ENCODE data around the gene TNFRSF6B.

TNFRSF6B gene

GRCh38 chr20:63679799-63680305 lies 16.6 kb upstream of the TNFRSF6B start:
- Histone ChIP-seq H3K4me3 (ENCODE audit: low read depth, low read length) (no peak overlapping the region), H3K9me3 (ENCODE audit: control insufficient read depth, low read length) (no peaks in the 10 kb centered on the region), H3K9ac (no peak overlapping the region), H3K4me2 (ENCODE audit: low read length) (no peak overlapping the region), H3K4me1 (no peaks in the 10 kb centered on the region), H3K27me3 (ENCODE audit: control insufficient read depth, insufficient read depth, low read length) (no peaks in the 10 kb centered on the region), H3K36me3 (ENCODE audit: control insufficient read depth, insufficient read depth, low read length) (no peaks in the 10 kb centered on the region), H2AFZ (no peak overlapping the region), H3K27ac (no peak overlapping the region), H3K79me2 (no peaks in the 10 kb centered on the region)
- TF ChIP-seq, protein P1, sequence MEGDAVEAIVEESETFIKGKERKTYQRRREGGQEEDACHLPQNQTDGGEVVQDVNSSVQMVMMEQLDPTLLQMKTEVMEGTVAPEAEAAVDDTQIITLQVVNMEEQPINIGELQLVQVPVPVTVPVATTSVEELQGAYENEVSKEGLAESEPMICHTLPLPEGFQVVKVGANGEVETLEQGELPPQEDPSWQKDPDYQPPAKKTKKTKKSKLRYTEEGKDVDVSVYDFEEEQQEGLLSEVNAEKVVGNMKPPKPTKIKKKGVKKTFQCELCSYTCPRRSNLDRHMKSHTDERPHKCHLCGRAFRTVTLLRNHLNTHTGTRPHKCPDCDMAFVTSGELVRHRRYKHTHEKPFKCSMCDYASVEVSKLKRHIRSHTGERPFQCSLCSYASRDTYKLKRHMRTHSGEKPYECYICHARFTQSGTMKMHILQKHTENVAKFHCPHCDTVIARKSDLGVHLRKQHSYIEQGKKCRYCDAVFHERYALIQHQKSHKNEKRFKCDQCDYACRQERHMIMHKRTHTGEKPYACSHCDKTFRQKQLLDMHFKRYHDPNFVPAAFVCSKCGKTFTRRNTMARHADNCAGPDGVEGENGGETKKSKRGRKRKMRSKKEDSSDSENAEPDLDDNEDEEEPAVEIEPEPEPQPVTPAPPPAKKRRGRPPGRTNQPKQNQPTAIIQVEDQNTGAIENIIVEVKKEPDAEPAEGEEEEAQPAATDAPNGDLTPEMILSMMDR (IDR thresholded peaks at IDR 0.05) = no peak

- no peaks in the 10 kb centered on the region for H3K27me3 ChIP-seq (ENCODE audit: control insufficient read depth, insufficient read depth, low read length)
- H3K79me2 ChIP-seq = no peaks in the 10 kb centered on the region
- H3K4me2 ChIP-seq (ENCODE audit: low read length) = no peak overlapping the region
- no peak overlapping the region for H2AFZ ChIP-seq
- TF ChIP-seq, protein P1 (IDR thresholded peaks at IDR 0.05) = no peak
- H3K36me3 ChIP-seq (ENCODE audit: control insufficient read depth, insufficient read depth, low read length) = no peaks in the 10 kb centered on the region
- H3K4me3 ChIP-seq (ENCODE audit: low read depth, low read length) = no peak overlapping the region
- H3K27ac ChIP-seq = no peak overlapping the region
- H3K9me3 ChIP-seq (ENCODE audit: control insufficient read depth, low read length) = no peaks in the 10 kb centered on the region
- no peaks in the 10 kb centered on the region for H3K4me1 ChIP-seq
- H3K9ac ChIP-seq = no peak overlapping the region
Observed at GRCh38 chr20:63680427-63680826, 16.0 kb upstream of the TNFRSF6B start.

GRCh38 chr20:63680857-63681608 lies 15.4 kb upstream of the TNFRSF6B start:
- Histone ChIP-seq H3K9me3 (ENCODE audit: control insufficient read depth, low read length) (no peaks in the 10 kb centered on the region), H3K4me3 (ENCODE audit: low read depth, low read length) (no peak overlapping the region), H3K79me2 (no peaks in the 10 kb centered on the region), H3K4me1 (no peaks in the 10 kb centered on the region), H2AFZ (no peak overlapping the region), H3K27me3 (ENCODE audit: control insufficient read depth, insufficient read depth, low read length) (no peaks in the 10 kb centered on the region), H3K4me2 (ENCODE audit: low read length) (no peak overlapping the region), H3K9ac (no peak overlapping the region), H3K36me3 (ENCODE audit: control insufficient read depth, insufficient read depth, low read length) (no peaks in the 10 kb centered on the region), H3K27ac (no peak overlapping the region)
- TF ChIP-seq, protein P1 (IDR thresholded peaks at IDR 0.05) = no peak

DNA sequence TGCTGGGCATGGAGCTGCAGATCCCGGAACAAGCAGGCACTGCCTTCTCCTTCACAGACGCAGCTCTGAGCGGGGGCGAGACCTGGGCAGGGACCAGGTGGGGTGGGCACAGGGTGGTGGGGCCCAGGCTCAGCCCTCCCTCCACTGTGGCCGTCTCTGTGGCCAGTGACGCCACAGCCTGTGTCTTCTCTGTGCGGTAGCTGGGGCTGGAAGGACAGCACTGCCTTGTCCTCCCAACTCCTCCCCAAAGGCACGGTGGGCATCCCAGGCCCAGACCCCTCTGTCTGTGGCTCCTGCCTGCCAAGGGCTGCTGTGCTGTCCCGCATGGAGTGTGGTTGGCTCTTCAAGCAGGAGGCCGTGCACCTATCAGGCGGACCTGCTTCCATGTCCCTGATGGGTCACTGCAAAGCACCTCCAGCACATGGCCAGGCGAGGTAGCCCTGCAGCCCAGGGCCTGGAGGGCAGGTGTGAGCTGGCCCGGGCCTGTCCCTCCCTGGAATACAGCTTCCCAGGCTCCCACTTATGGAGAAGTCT lies 14.8 kb upstream of the TNFRSF6B start:
- Histone ChIP-seq H3K27me3 (ENCODE audit: control insufficient read depth, insufficient read depth, low read length) (no peaks in the 10 kb centered on the region), H3K9me3 (ENCODE audit: control insufficient read depth, low read length) (no peaks in the 10 kb centered on the region), H3K4me2 (ENCODE audit: low read length) (no peak overlapping the region), H3K36me3 (ENCODE audit: control insufficient read depth, insufficient read depth, low read length) (no peaks in the 10 kb centered on the region), H3K27ac (no peak overlapping the region), H3K9ac (no peak overlapping the region), H3K4me3 (ENCODE audit: low read depth, low read length) (no peak overlapping the region), H3K79me2 (no peaks in the 10 kb centered on the region), H3K4me1 (no peaks in the 10 kb centered on the region), H2AFZ (no peak overlapping the region)
- TF ChIP-seq, protein P1 (IDR thresholded peaks at IDR 0.05) = no peak

All from parathyroid adenoma (tissue), 2 donors.